MM.1S (cell line): ENCODE measurements around the gene NR1D2.

Experiments used
- EZH2 ChIP-seq: fragments of 300-600 bp; sonication (generic); optimal IDR thresholded peaks from 2 replicates; pipeline ENCODE3; 2017; ENCODE audit warnings: low read depth, mild to moderate bottlenecking, antibody characterized with exemption, low read length, mixed read lengths
- EZH2phosphoT487 ChIP-seq: fragments of 300-600 bp; sonication (generic); IDR thresholded peaks from 2 replicates; pipeline ENCODE4 v1.6.1; 2018; ENCODE audit warnings: antibody characterized with exemption, low read length
- TF ChIP-seq, protein P1 (sequence below): fragments of 300-600 bp; sonication (generic); IDR thresholded peaks from 2 replicates; pipeline ENCODE4 v1.5.1; 2016; ENCODE audit warnings: antibody characterized with exemption, low read length, mixed read lengths

DNA sequence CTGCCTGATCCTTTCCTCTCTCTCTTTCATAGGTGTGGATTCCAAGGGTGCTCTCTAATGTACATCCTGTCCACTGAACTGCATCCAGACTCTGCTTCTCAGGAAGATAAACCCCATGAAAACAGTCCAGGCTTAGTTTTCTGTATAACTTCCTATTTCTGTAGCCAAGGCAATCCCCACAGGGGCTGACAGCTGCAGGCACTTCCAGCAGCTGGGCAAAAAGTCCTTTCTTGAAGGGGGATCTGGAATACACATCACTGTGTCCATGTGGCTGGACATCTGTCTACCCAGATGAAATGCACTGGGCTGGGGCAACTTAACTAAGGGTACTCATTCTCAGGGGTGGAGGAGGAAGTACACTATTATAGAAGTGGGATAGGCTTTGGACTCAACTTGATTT, 72.2 kb downstream of the NR1D2 start:
- TF ChIP-seq EZH2 (no peak), EZH2phosphoT487 (no peak)
- TF ChIP-seq, protein P1, sequence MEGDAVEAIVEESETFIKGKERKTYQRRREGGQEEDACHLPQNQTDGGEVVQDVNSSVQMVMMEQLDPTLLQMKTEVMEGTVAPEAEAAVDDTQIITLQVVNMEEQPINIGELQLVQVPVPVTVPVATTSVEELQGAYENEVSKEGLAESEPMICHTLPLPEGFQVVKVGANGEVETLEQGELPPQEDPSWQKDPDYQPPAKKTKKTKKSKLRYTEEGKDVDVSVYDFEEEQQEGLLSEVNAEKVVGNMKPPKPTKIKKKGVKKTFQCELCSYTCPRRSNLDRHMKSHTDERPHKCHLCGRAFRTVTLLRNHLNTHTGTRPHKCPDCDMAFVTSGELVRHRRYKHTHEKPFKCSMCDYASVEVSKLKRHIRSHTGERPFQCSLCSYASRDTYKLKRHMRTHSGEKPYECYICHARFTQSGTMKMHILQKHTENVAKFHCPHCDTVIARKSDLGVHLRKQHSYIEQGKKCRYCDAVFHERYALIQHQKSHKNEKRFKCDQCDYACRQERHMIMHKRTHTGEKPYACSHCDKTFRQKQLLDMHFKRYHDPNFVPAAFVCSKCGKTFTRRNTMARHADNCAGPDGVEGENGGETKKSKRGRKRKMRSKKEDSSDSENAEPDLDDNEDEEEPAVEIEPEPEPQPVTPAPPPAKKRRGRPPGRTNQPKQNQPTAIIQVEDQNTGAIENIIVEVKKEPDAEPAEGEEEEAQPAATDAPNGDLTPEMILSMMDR: no peak
